Astrocyte (in vitro differentiated cells and primary cell): ENCODE data around the gene CDH23. TPM values are rescaled to one million over a fixed set of nuclear protein-coding genes. Genes with fewer than 3 reads are reported as not detected.

Experiments used
- DNase-seq: peaks from one replicate; pipeline ENCODE4 v3.0.0-alpha.2; 2010; ENCODE audit warnings: low read depth
- FAIRE-seq: peaks from 2 replicates; lab custom pipeline; 2011; peaks lifted over from hg19 to GRCh38; lab: Jason Lieb, UNC
- H2AFZ ChIP-seq: 2 replicates; pipeline ENCODE4 v1.6.0; 2012; ENCODE audit warnings: low read depth, low read length, inconsistent platforms
- H3K27ac ChIP-seq: 2 replicates; pipeline ENCODE4 v1.5.1; 2011; ENCODE audit warnings: low read depth, low read length, inconsistent platforms
- H3K27me3 ChIP-seq: 2 replicates; pipeline ENCODE4 v1.6.0; 2011; ENCODE audit warnings: low read length, inconsistent platforms; ENCODE audit not compliant: insufficient read depth
- H3K36me3 ChIP-seq: 2 replicates; pipeline ENCODE4 v1.5.1; 2011; ENCODE audit warnings: low read length, inconsistent platforms; ENCODE audit not compliant: insufficient read depth
- H3K4me1 ChIP-seq: 2 replicates; pipeline ENCODE4 v1.5.1; 2011; ENCODE audit warnings: low read length, inconsistent platforms; ENCODE audit not compliant: insufficient read depth
- H3K4me2 ChIP-seq: 2 replicates; pipeline ENCODE4 v1.6.0; 2012; ENCODE audit warnings: low read length, inconsistent platforms
- H3K4me3 ChIP-seq: 2 replicates; pipeline ENCODE4 v1.5.1; 2011; ENCODE audit warnings: low read depth, mild to moderate bottlenecking, low read length, inconsistent platforms; ENCODE audit not compliant: insufficient read depth
- H3K79me2 ChIP-seq: 2 replicates; pipeline ENCODE4 v1.6.0; 2012; ENCODE audit warnings: mild to moderate bottlenecking, low read length, inconsistent platforms; ENCODE audit not compliant: insufficient read depth
- H3K9ac ChIP-seq: 2 replicates; pipeline ENCODE4 v1.6.0; 2012; ENCODE audit warnings: mild to moderate bottlenecking, low read length, inconsistent platforms
- H3K9me3 ChIP-seq: 2 replicates; pipeline ENCODE4 v1.5.1; 2012; ENCODE audit warnings: low read depth, mild to moderate bottlenecking, low read length, inconsistent platforms; ENCODE audit not compliant: insufficient read depth
- H4K20me1 ChIP-seq: 2 replicates; pipeline ENCODE4 v1.6.0; 2012; ENCODE audit warnings: low read length, inconsistent platforms; ENCODE audit not compliant: insufficient read depth
- H3K27ac Mint-ChIP-seq: one replicate; pipeline ENCODE4 v1.8.0; 2021; ENCODE audit warnings: mild to moderate bottlenecking, mixed read lengths; ENCODE audit not compliant: unreplicated experiment
- H3K27me3 Mint-ChIP-seq: one replicate; pipeline ENCODE4 v1.8.0; 2021; ENCODE audit warnings: low read depth, mixed read lengths; ENCODE audit not compliant: unreplicated experiment
- H3K36me3 Mint-ChIP-seq: one replicate; pipeline ENCODE4 v1.8.0; 2021; ENCODE audit warnings: low read depth, mixed read lengths; ENCODE audit not compliant: unreplicated experiment
- H3K4me1 Mint-ChIP-seq: one replicate; pipeline ENCODE4 v1.8.0; 2021; ENCODE audit warnings: low read depth, mixed read lengths; ENCODE audit not compliant: unreplicated experiment
- H3K4me3 Mint-ChIP-seq: one replicate; pipeline ENCODE4 v1.8.0; 2021; ENCODE audit warnings: mild to moderate bottlenecking, moderate library complexity, mixed read lengths; ENCODE audit not compliant: unreplicated experiment
- H3K9me3 Mint-ChIP-seq: one replicate; pipeline ENCODE4 v1.8.0; 2021; ENCODE audit warnings: mild to moderate bottlenecking, mixed read lengths; ENCODE audit not compliant: unreplicated experiment
- CTCF ChIP-seq: IDR thresholded peaks from 2 replicates; pipeline ENCODE4 v1.5.1; 2011; ENCODE audit warnings: low read depth, mild to moderate bottlenecking, inconsistent platforms, low read length, moderate library complexity; ENCODE audit not compliant: insufficient read depth
- EZH2 ChIP-seq: IDR thresholded peaks from 2 replicates; pipeline ENCODE4 v1.6.1; 2012; ENCODE audit warnings: mild to moderate bottlenecking, low read length, inconsistent platforms; ENCODE audit not compliant: insufficient read depth
- total RNA-seq: library from RNA; stranded (reverse); gene quantifications from 2 replicates; pipeline ENCODE4 v1.2.1, GENCODE V29; 2021

Gene CDH23
- total RNA-seq, 1 donor from 2014 or later: not detected

- H3K9ac ChIP-seq: no peak overlapping the region
- no peaks in the 10 kb centered on the region for H3K4me1 ChIP-seq
- no peak for TF ChIP-seq EZH2
- TF ChIP-seq CTCF: no peak
- H3K27me3 Mint-ChIP-seq: peaks cover 47% of the 10 kb centered on the region
- no peaks in the 10 kb centered on the region for H3K36me3 ChIP-seq
- no peak overlapping the region for H3K27ac Mint-ChIP-seq
- H3K4me2 ChIP-seq: no peak overlapping the region
- no peak overlapping the region for H3K27ac ChIP-seq
- H3K79me2 ChIP-seq: no peaks in the 10 kb centered on the region
- H3K9me3 ChIP-seq: no peaks in the 10 kb centered on the region
- no peaks in the 10 kb centered on the region for H4K20me1 ChIP-seq
- H3K4me3 ChIP-seq: no peak overlapping the region
- H3K4me3 Mint-ChIP-seq: no peak overlapping the region
- no peak overlapping the region for H2AFZ ChIP-seq
- H3K27me3 ChIP-seq: peaks cover 29% of the 10 kb centered on the region
- FAIRE-seq: no peak
- no peaks in the 10 kb centered on the region for H3K36me3 Mint-ChIP-seq
- no peak for DNase-seq
- H3K9me3 Mint-ChIP-seq: peaks cover 7% of the 10 kb centered on the region
- H3K4me1 Mint-ChIP-seq: peaks cover 1% of the 10 kb centered on the region
Measured at GRCh38 chr10:71408436-71409225, 11.9 kb downstream of the CDH23 start.

GRCh38 chr10:71409516-71410104, 12.9 kb downstream of the CDH23 start:
- peaks cover 32% of the 10 kb centered on the region for H3K27me3 ChIP-seq
- H3K9me3 ChIP-seq: no peaks in the 10 kb centered on the region
- no peaks in the 10 kb centered on the region for H4K20me1 ChIP-seq
- H3K27ac Mint-ChIP-seq: no peak overlapping the region
- H3K4me1 Mint-ChIP-seq: peaks cover 1% of the 10 kb centered on the region
- H3K36me3 Mint-ChIP-seq: no peaks in the 10 kb centered on the region
- no peak overlapping the region for H3K9ac ChIP-seq
- no peak overlapping the region for H3K27ac ChIP-seq
- no peaks in the 10 kb centered on the region for H3K4me1 ChIP-seq
- DNase-seq (no peak), FAIRE-seq (no peak)
- H3K9me3 Mint-ChIP-seq: peaks cover 7% of the 10 kb centered on the region
- H3K4me3 ChIP-seq: no peak overlapping the region
- H3K27me3 Mint-ChIP-seq: peaks cover 47% of the 10 kb centered on the region
- no peak overlapping the region for H3K4me2 ChIP-seq
- H2AFZ ChIP-seq: no peak overlapping the region
- no peaks in the 10 kb centered on the region for H3K36me3 ChIP-seq
- H3K79me2 ChIP-seq: no peaks in the 10 kb centered on the region
- H3K4me3 Mint-ChIP-seq: no peak overlapping the region
- TF ChIP-seq EZH2: no peak
- TF ChIP-seq CTCF: no peak

GRCh38 chr10:71413581-71413980, 16.9 kb downstream of the CDH23 start:
- H3K9ac ChIP-seq: no peak overlapping the region
- peaks cover 18% of the 10 kb centered on the region for H3K27me3 ChIP-seq
- H2AFZ ChIP-seq: no peak overlapping the region
- Mint-ChIP-seq H3K27ac (no peak overlapping the region), H3K36me3 (no peaks in the 10 kb centered on the region), H3K9me3 (peaks cover 7% of the 10 kb centered on the region), H3K4me3 (no peak overlapping the region), H3K27me3 (peaks cover 15% of the 10 kb centered on the region), H3K4me1 (peaks cover 1% of the 10 kb centered on the region)
- no peaks in the 10 kb centered on the region for H3K9me3 ChIP-seq
- no peak for TF ChIP-seq EZH2
- TF ChIP-seq CTCF: no peak
- no peak for FAIRE-seq
- H3K4me2 ChIP-seq: no peak overlapping the region
- H3K4me1 ChIP-seq: no peaks in the 10 kb centered on the region
- no peaks in the 10 kb centered on the region for H4K20me1 ChIP-seq
- H3K4me3 ChIP-seq: no peak overlapping the region
- DNase-seq: no peak
- H3K27ac ChIP-seq: no peak overlapping the region
- H3K36me3 ChIP-seq: no peaks in the 10 kb centered on the region
- no peaks in the 10 kb centered on the region for H3K79me2 ChIP-seq
